ENCODE results near the gene TMPRSS7.

TMPRSS7 gene

GRCh38 chr3:112074006-112074405 lies 39.5 kb downstream of the TMPRSS7 start:
- in situ Hi-C loops (cut with MboI; ENCODE audit: low pct_unique_long_range_greater_than_20kb, low sequenced_read_pairs, unreplicated experiment), result no loop called here
- TF ChIP-seq CTCF (IDR thresholded peaks at IDR 0.05; ENCODE audit: extremely low read depth, insufficient read depth, missing control alignments), result no peak
- no peak for DNase-seq (ENCODE audit: low spot score)

- TF ChIP-seq CTCF (IDR thresholded peaks at IDR 0.05; ENCODE audit: extremely low read depth, insufficient read depth, missing control alignments), result no peak
- DNase-seq (ENCODE audit: low spot score), result peak; percentile 64
- in situ Hi-C loops (cut with MboI; ENCODE audit: low pct_unique_long_range_greater_than_20kb, low sequenced_read_pairs, unreplicated experiment), result no loop called here
Observed at GRCh38 chr3:112074616-112075497, 40.3 kb downstream of the TMPRSS7 start.

DNA sequence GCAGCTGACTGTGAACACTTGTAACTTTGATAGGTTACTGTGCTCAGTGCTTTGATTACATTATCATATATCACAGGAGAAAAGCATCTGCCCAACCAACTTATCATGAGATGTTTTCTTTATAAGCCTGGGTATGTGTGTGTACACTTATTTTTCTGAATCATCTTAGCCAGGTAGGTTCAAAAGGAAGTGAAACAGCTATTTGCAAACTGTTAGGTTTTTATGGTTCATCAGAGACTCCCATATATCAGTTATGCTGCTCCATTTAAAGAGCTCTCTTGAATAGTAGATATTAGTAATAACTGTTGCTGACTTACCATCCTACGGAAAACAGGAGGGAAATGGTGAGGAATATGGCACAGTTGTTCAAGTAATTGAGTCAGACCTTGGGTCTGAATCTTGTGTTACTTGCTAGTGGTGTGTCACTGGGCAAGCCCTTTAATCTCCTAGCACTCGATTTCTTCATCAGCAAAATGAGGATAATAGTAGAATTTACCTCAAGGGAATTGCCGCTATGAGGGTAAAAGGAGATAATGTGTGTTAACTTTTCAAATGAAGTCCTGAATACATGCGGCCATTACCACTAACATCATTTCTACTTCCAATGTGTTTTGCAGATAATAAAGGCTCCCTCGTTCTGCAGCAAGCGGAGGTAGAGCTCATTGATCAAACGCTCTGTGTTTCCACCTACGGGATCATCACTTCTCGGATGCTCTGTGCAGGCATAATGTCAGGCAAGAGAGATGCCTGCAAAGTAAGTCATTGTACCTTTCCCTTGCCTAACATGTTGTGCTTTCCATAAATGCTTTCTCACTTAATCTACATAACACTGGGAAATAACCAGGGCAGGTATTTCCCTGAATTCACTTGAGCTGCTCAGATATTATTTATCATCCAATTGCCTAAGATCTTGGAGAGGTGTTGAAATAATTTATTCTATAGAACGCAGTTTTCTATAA lies 43.9 kb downstream of the TMPRSS7 start:
- DNase-seq (ENCODE audit: low spot score), result no peak
- in situ Hi-C loops (cut with MboI; ENCODE audit: low pct_unique_long_range_greater_than_20kb, low sequenced_read_pairs, unreplicated experiment), result no loop called here
- no peak for TF ChIP-seq CTCF (IDR thresholded peaks at IDR 0.05; ENCODE audit: extremely low read depth, insufficient read depth, missing control alignments)

- TF ChIP-seq CTCF (IDR thresholded peaks at IDR 0.05; ENCODE audit: extremely low read depth, insufficient read depth, missing control alignments), result no peak
- DNase-seq (ENCODE audit: low spot score), result no peak
- in situ Hi-C loops (cut with MboI; ENCODE audit: low pct_unique_long_range_greater_than_20kb, low sequenced_read_pairs, unreplicated experiment), result no loop called here
Observed at GRCh38 chr3:112083239-112083638, 48.7 kb downstream of the TMPRSS7 start.

GRCh38 chr3:112084980-112085705 lies 50.6 kb downstream of the TMPRSS7 start:
- in situ Hi-C loops (cut with MboI; ENCODE audit: low pct_unique_long_range_greater_than_20kb, low sequenced_read_pairs, unreplicated experiment), result no loop called here
- DNase-seq (ENCODE audit: low spot score), result no peak
- no peak for TF ChIP-seq CTCF (IDR thresholded peaks at IDR 0.05; ENCODE audit: extremely low read depth, insufficient read depth, missing control alignments)

GRCh38 chr3:112085735-112086075 lies 51.2 kb downstream of the TMPRSS7 start:
- no peak for DNase-seq (ENCODE audit: low spot score)
- in situ Hi-C loops (cut with MboI; ENCODE audit: low pct_unique_long_range_greater_than_20kb, low sequenced_read_pairs, unreplicated experiment), result no loop called here
- TF ChIP-seq CTCF (IDR thresholded peaks at IDR 0.05; ENCODE audit: extremely low read depth, insufficient read depth, missing control alignments), result no peak

Data from GM13977 (cell line).